ENCODE results near the gene PCYT1A. TPM values are rescaled to one million over a fixed set of nuclear protein-coding genes. Genes with fewer than 3 reads are reported as not detected.
A peak's percentile ranks its signal among the peaks of the same experiment; 100 is the strongest.

PCYT1A gene
- polyA plus RNA-seq, 1 donor: 54.4 TPM

GRCh38 chr3:196225086-196225485 is 62.4 kb downstream of the PCYT1A start:
- H3K4me1 ChIP-seq (ENCODE audit: control insufficient read depth, insufficient read depth, low read length): no peaks in the 10 kb centered on the region
- DNase-seq: no peak
- H3K4me3 ChIP-seq (ENCODE audit: low read length): no peak overlapping the region
- no peaks in the 10 kb centered on the region for H3K9me3 ChIP-seq (ENCODE audit: control insufficient read depth, low read depth, low read length)
- H3K27me3 ChIP-seq (ENCODE audit: control insufficient read depth, insufficient read depth, low read length): no peaks in the 10 kb centered on the region
- H3K36me3 ChIP-seq (ENCODE audit: control insufficient read depth, insufficient read depth, low read length): no peaks in the 10 kb centered on the region
- H3K27ac ChIP-seq (ENCODE audit: low read length): no peak overlapping the region
- WGBS (ENCODE audit: insufficient coverage, low lambda C conversion rate): no CpG with 5 or more reads among the region's 10 CpGs

- Histone ChIP-seq H3K36me3 (ENCODE audit: control insufficient read depth, insufficient read depth, low read length) (no peaks in the 10 kb centered on the region), H3K9me3 (ENCODE audit: control insufficient read depth, low read depth, low read length) (no peaks in the 10 kb centered on the region), H3K27ac (ENCODE audit: low read length) (no peak overlapping the region), H3K4me1 (ENCODE audit: control insufficient read depth, insufficient read depth, low read length) (peaks cover 7% of the 10 kb centered on the region), H3K27me3 (ENCODE audit: control insufficient read depth, insufficient read depth, low read length) (no peaks in the 10 kb centered on the region), H3K4me3 (ENCODE audit: low read length) (no peak overlapping the region)
- no peak for DNase-seq
- WGBS (ENCODE audit: insufficient coverage, low lambda C conversion rate): no CpG with 5 or more reads among the region's 19 CpGs
Observed at GRCh38 chr3:196222876-196223595, 64.5 kb downstream of the PCYT1A start.

GRCh38 chr3:196220991-196221390 is 66.5 kb downstream of the PCYT1A start:
- DNase-seq: no peak
- Histone ChIP-seq H3K4me3 (ENCODE audit: low read length) (no peak overlapping the region), H3K27me3 (ENCODE audit: control insufficient read depth, insufficient read depth, low read length) (peaks cover 2% of the 10 kb centered on the region), H3K27ac (ENCODE audit: low read length) (no peak overlapping the region), H3K9me3 (ENCODE audit: control insufficient read depth, low read depth, low read length) (no peaks in the 10 kb centered on the region), H3K36me3 (ENCODE audit: control insufficient read depth, insufficient read depth, low read length) (no peaks in the 10 kb centered on the region), H3K4me1 (ENCODE audit: control insufficient read depth, insufficient read depth, low read length) (peaks cover 25% of the 10 kb centered on the region)
- no CpG with 5 or more reads among the region's 7 CpGs for WGBS (ENCODE audit: insufficient coverage, low lambda C conversion rate)

- Histone ChIP-seq H3K27me3 (ENCODE audit: control insufficient read depth, insufficient read depth, low read length) (peaks cover 2% of the 10 kb centered on the region), H3K9me3 (ENCODE audit: control insufficient read depth, low read depth, low read length) (no peaks in the 10 kb centered on the region), H3K27ac (ENCODE audit: low read length) (no peak overlapping the region), H3K36me3 (ENCODE audit: control insufficient read depth, insufficient read depth, low read length) (no peaks in the 10 kb centered on the region), H3K4me3 (ENCODE audit: low read length) (no peak overlapping the region), H3K4me1 (ENCODE audit: control insufficient read depth, insufficient read depth, low read length) (peaks cover 29% of the 10 kb centered on the region)
- DNase-seq: no peak
- no CpG with 5 or more reads among the region's 10 CpGs for WGBS (ENCODE audit: insufficient coverage, low lambda C conversion rate)
Observed at GRCh38 chr3:196220587-196220986, 66.9 kb downstream of the PCYT1A start.

- Histone ChIP-seq H3K36me3 (ENCODE audit: control insufficient read depth, insufficient read depth, low read length) (no peaks in the 10 kb centered on the region), H3K27me3 (ENCODE audit: control insufficient read depth, insufficient read depth, low read length) (peaks cover 2% of the 10 kb centered on the region), H3K4me1 (ENCODE audit: control insufficient read depth, insufficient read depth, low read length) (peaks cover 35% of the 10 kb centered on the region), H3K4me3 (ENCODE audit: low read length) (no peak overlapping the region), H3K9me3 (ENCODE audit: control insufficient read depth, low read depth, low read length) (no peaks in the 10 kb centered on the region), H3K27ac (ENCODE audit: low read length) (no peak overlapping the region)
- no CpG with 5 or more reads among the region's 19 CpGs for WGBS (ENCODE audit: insufficient coverage, low lambda C conversion rate)
- no peak for DNase-seq
Observed at GRCh38 chr3:196219970-196220311, 67.6 kb downstream of the PCYT1A start.

GRCh38 chr3:196219194-196219969 is 68.1 kb downstream of the PCYT1A start:
- no peak overlapping the region for H3K27ac ChIP-seq (ENCODE audit: low read length)
- H3K36me3 ChIP-seq (ENCODE audit: control insufficient read depth, insufficient read depth, low read length): no peaks in the 10 kb centered on the region
- no peaks in the 10 kb centered on the region for H3K9me3 ChIP-seq (ENCODE audit: control insufficient read depth, low read depth, low read length)
- WGBS (ENCODE audit: insufficient coverage, low lambda C conversion rate): 92% methylated on average over 2 of the region's 19 CpGs
- DNase-seq: peak; percentile 39 to 53
- H3K4me1 ChIP-seq (ENCODE audit: control insufficient read depth, insufficient read depth, low read length): peaks cover 41% of the 10 kb centered on the region
- H3K27me3 ChIP-seq (ENCODE audit: control insufficient read depth, insufficient read depth, low read length): peaks cover 2% of the 10 kb centered on the region
- H3K4me3 ChIP-seq (ENCODE audit: low read length): no peak overlapping the region

- no peak overlapping the region for H3K4me3 ChIP-seq (ENCODE audit: low read length)
- no peak overlapping the region for H3K27ac ChIP-seq (ENCODE audit: low read length)
- H3K9me3 ChIP-seq (ENCODE audit: control insufficient read depth, low read depth, low read length): no peaks in the 10 kb centered on the region
- no peaks in the 10 kb centered on the region for H3K36me3 ChIP-seq (ENCODE audit: control insufficient read depth, insufficient read depth, low read length)
- peaks cover 48% of the 10 kb centered on the region for H3K4me1 ChIP-seq (ENCODE audit: control insufficient read depth, insufficient read depth, low read length)
- H3K27me3 ChIP-seq (ENCODE audit: control insufficient read depth, insufficient read depth, low read length): peaks cover 2% of the 10 kb centered on the region
- WGBS (ENCODE audit: insufficient coverage, low lambda C conversion rate): 80% methylated on average over 3 of the region's 13 CpGs
- peak in 1 of 2 donors; percentile 42 for DNase-seq
Observed at GRCh38 chr3:196218155-196218712, 69.3 kb downstream of the PCYT1A start.

GRCh38 chr3:196217307-196218154 is 70.0 kb downstream of the PCYT1A start:
- Histone ChIP-seq H3K4me3 (ENCODE audit: low read length) (peak overlapping the region; percentile 41), H3K27me3 (ENCODE audit: control insufficient read depth, insufficient read depth, low read length) (peaks cover 2% of the 10 kb centered on the region), H3K9me3 (ENCODE audit: control insufficient read depth, low read depth, low read length) (no peaks in the 10 kb centered on the region), H3K36me3 (ENCODE audit: control insufficient read depth, insufficient read depth, low read length) (no peaks in the 10 kb centered on the region), H3K27ac (ENCODE audit: low read length) (no peak overlapping the region), H3K4me1 (ENCODE audit: control insufficient read depth, insufficient read depth, low read length) (peaks cover 48% of the 10 kb centered on the region)
- peak in 1 of 2 donors; percentile 22 for DNase-seq
- WGBS (ENCODE audit: insufficient coverage, low lambda C conversion rate): 80% methylated on average over 1 of the region's 12 CpGs

GRCh38 chr3:196216681-196217211 is 70.8 kb downstream of the PCYT1A start:
- DNase-seq: no peak
- no CpG with 5 or more reads among the region's 25 CpGs for WGBS (ENCODE audit: insufficient coverage, low lambda C conversion rate)
- Histone ChIP-seq H3K4me3 (ENCODE audit: low read length) (peak overlapping the region; percentile 41), H3K27me3 (ENCODE audit: control insufficient read depth, insufficient read depth, low read length) (peaks cover 2% of the 10 kb centered on the region), H3K9me3 (ENCODE audit: control insufficient read depth, low read depth, low read length) (no peaks in the 10 kb centered on the region), H3K36me3 (ENCODE audit: control insufficient read depth, insufficient read depth, low read length) (no peaks in the 10 kb centered on the region), H3K27ac (ENCODE audit: low read length) (no peak overlapping the region), H3K4me1 (ENCODE audit: control insufficient read depth, insufficient read depth, low read length) (peaks cover 51% of the 10 kb centered on the region)

Data from large intestine (tissue), 3 donors.